GM18907 (cell line): ENCODE results near the gene BST1.
"Not testable (repeated sequence)": the region's sequence is repeated elsewhere in the genome, so short reads cannot be mapped to it uniquely, and the experiment has no call there.

Experiments
- ATAC-seq: cut with Tn5 transposase; IDR thresholded peaks from one replicate; pipeline ENCODE4 v1.9.1; 2021; ENCODE audit warnings: mild to moderate bottlenecking, moderate library complexity; ENCODE audit not compliant: unreplicated experiment

Gene BST1

GRCh38 chr4:15706646-15707362 lies 3.9 kb downstream of the BST1 start:
- ATAC-seq = no peak

DNA sequence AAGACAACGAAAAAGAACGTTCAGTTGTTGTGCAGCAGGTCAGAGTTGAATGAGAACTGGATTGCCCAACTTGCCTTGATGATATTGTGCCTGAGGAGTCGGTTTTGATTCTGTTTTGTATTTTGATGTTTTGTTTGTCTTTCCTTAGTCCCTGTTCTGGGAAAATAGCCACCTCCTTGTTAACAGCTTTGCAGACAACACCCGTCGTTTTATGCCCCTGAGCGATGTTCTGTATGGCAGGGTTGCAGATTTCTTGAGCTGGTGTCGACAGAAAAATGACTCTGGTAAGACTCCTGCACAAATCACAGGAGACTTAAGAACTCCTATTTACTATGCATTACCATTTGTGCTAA lies 4.5 kb downstream of the BST1 start:
- ATAC-seq = no peak

- no peak for ATAC-seq
Observed at GRCh38 chr4:15711762-15712161, 8.9 kb downstream of the BST1 start.

DNA sequence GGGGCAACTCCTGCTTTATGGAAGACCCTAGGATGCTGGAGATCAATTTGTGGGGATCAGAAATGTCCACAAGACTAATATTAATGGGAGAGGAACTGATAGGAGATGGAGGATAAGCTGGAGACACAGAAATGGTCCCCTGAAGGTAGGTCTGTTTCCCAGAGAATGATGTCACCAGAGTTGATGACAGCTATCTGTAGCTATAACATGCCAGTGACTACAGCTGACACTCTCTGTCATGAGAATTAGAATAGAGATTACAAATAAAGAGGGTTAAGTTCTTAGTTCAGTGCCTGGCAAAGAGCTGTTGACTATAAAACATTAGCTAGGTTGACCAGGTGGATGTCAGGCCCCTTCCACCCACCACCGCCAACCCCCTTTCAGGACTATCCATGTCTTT lies 9.3 kb downstream of the BST1 start:
- no peak for ATAC-seq

DNA sequence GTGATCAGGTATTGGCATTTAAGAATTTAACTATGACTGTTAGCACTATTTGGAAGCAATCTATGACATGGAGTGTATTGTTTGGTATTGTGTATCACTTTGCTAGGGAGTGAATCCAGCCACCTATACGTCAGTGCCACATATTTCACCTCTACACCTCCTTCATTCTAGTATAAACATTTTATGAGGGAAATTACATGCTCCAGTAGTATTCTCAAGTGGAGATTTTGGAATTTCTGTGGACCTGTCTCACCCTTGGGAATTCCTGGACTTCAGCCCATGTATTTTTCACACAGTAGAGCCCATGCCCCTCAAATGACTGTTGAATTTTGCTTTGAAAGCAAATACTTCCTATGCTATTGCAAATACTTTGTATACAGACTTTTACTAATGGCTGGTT lies 11.3 kb downstream of the BST1 start:
- no peak for ATAC-seq

DNA sequence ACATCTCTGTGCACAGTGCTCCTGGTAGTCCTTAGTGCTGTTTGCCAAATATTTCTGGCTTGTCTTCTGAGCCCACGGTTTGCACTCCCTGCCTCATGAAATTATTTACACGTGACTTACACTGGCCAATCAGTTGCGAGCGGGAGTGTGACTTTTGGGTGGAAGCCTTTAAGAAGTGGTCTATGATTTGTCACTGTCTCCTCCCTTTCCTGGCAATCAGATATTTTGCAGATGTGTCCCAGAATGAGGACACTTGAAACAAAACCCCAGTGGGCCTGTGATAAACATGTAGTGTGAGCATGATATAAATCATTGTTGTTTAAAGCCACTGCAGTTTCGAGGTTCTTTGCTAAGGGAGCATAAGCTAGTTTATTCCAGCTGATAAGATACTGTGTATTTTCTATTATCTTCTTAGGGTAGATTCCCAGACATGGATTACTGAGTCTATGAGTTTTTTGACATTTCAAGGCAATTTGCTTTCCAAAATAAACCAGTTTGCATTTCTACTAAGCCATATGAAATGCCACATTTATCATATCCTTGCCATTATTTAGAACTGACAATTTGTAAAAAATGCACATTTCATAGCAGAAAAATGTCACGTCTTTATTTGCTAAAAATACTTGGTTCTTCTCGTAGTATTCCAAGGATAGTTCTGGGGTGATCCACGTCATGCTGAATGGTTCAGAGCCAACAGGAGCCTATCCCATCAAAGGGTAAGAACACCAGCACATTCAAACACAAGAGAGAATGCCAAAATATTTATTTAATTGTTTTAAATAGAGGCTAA lies 12.0 kb downstream of the BST1 start:
- no peak for ATAC-seq

GRCh38 chr4:15716115-15716514 lies 13.2 kb downstream of the BST1 start:
- no peak for ATAC-seq

- ATAC-seq = no peak
Observed at GRCh38 chr4:15717086-15717485, 14.2 kb downstream of the BST1 start.

GRCh38 chr4:15717657-15718416 lies 15.0 kb downstream of the BST1 start:
- ATAC-seq = no peak

DNA sequence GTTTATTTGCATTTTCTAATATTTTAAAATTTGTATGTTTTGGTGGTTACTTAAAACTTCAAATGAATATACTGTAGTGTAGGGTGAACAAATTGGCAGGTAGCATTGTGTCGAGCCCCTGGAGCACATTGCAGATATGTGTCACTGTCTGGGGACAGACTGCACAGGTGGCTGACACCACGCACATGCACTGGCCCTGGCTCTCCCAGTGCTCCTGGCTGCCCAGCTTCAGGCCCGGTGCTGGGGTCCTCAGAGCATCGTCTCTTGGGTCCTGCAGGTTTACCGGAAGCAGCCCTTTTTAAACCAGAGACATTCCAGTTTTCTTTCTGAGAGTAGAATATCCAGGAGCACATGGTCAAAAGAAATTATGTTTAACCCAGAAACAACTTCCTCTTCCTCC lies 15.6 kb downstream of the BST1 start:
- no peak for ATAC-seq

DNA sequence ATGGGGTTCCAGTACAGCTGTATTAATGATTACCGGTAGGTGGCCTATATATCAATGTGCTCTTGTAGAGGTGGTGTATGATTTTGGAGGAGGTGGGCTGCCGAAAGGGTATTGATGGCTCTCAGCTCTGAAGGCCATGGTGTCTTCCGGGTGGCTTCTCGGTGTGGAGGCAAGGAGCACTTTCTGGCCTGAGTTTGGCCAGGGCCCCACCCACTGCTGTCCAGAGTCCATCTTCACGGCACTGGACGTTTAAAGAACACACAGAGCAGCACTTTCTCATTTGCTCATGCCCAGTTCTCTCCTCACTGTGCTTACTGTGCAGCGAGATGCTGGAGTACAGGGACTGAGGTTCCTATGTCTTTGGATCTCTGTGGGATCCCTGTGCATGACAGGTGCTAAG lies 16.1 kb downstream of the BST1 start:
- no peak for ATAC-seq

- ATAC-seq = no peak
Observed at GRCh38 chr4:15719506-15719905, 16.6 kb downstream of the BST1 start.

GRCh38 chr4:15720851-15721250 lies 18.0 kb downstream of the BST1 start:
- no peak for ATAC-seq

GRCh38 chr4:15725608-15726007 lies 22.7 kb downstream of the BST1 start:
- ATAC-seq = no peak

- ATAC-seq = peak; percentile 64
Observed at GRCh38 chr4:15729910-15730533, 27.2 kb downstream of the BST1 start.

DNA sequence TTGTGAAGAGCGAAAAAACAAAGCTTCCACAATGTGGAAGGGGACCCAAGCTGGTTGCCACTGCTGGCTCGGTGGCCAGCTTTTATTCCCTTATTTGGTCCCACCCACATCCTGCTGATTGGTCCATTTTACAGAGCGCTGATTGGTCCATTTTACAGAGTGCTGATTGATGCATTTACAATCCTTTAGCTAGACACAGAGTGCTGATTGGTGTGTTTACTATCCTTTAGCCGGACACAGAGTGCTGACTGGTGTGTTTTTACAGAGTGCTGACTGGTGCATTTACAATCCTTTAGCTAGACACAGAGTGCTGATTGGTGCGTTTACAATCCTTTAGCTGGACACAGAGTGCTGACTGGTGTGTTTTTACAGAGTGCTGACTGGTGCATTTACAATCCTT lies 30.2 kb downstream of the BST1 start:
- ATAC-seq = not testable (repeated sequence)

- ATAC-seq = no peak
Observed at GRCh38 chr4:15735536-15735935, 32.7 kb downstream of the BST1 start.

GRCh38 chr4:15736514-15737050 lies 33.7 kb downstream of the BST1 start:
- ATAC-seq = no peak

DNA sequence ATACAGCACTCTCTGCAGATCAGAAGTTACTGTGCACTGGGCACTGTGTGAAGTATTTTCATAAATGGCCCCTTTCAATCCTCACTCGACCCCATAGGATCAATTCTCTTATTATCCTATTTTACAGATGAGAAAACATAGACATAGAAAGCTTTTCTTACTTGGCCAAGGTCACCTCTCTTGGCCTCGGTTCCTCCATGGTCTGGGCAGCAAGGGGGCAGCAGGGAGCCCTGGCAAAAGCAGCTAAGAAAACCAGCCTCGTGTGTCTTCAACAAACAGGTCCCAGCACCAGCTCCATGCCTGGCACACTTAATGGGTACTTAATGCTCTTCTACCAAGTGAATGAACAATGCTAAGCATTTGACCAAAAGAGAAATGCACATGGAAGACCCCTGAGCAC lies 34.4 kb downstream of the BST1 start:
- no peak for ATAC-seq

DNA sequence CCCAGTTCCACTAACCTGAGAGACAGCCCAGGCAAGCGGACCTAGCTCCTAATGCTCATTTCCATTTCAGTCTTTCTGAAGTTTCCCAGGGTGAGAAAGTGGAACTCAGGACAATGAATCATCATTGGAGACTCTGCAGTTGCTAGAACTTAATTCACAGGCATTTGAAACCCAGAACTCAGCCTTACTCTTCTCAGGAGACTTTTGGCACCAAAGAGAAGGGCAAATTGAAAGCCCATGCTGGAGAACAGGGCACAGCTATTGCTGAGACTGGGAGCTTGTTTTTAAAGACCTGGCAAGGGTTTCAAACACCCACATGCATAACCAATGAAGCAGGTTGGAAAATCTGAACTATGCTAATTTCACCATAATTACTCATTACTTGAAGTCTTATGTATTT lies 36.0 kb downstream of the BST1 start:
- ATAC-seq = no peak

- ATAC-seq = no peak
Observed at GRCh38 chr4:15740764-15741404, 38.0 kb downstream of the BST1 start.
